ENCODE results near the gene TTC9.

DNA sequence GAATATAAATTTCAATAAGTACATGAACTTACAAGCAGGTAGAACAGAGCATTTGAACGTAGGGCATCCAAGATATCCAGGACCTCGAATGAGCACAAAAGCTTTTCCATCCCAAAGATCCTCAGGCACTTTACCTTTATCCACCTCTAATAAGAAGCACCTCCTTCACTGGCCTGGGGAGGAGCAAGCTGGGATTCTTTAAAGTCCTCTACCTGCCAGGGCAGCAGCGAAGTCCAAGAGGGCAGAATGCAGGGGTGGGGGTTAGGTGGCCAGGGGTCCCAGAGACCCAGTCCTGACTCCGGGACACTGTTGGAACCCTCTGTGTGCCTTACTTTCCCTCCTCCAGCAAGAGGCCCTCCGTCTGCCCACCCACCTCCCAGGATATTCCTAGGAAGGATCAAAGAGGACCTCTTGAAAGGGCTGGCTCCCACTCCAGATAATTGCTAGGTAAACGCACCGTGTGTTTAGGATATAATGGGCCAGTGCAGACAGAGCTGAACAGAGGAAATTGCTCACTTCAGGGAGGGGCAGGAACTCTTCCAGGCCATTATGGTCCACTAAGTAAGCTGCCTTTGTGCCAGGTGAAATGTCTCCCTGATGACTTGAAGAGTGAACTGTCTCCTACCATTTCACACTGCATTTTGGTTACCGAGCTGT, 68.1 kb downstream of the TTC9 start:
- TF ChIP-seq POLR2A (IDR thresholded peaks at IDR 0.05; ENCODE audit: low read length) (no peak), GATA1 (IDR thresholded peaks at IDR 0.05; ENCODE audit: low read depth, low read length) (no peak)

Data from erythroblast (primary cell).